ENCODE data around the gene DSG1. TPM values are rescaled to one million over a fixed set of nuclear protein-coding genes. Genes with fewer than 3 reads are reported as not detected.

DSG1 gene
- total and polyA plus RNA-seq, 7 experiments from 2014 or later, result not detected

- ATAC-seq (no peak), DNase-seq (no peak)
- Mint-ChIP-seq H3K27me3 (no peaks in the 10 kb centered on the region), H3K9me3 (peaks cover 0 to 3% (median 0%) of the 10 kb centered on the region in 11 donors), H3K4me1 (no peaks in the 10 kb centered on the region), H3K4me3 (no peak overlapping the region), H3K27ac (no peak overlapping the region), H3K36me3 (no peaks in the 10 kb centered on the region)
- CTCF ChIA-PET, result no interaction called here
- intact Hi-C loops (cut with micrococcal nuclease), result no loop called here
- Histone ChIP-seq H3K27ac (ENCODE audit: low read depth, low read length) (no peak overlapping the region), H3K4me3 (ENCODE audit: low read length) (no peak overlapping the region), H3K9me3 (ENCODE audit: control insufficient read depth in 2 of 3, low read length in 3 of 3) (no peaks in the 10 kb centered on the region), H3K36me3 (ENCODE audit: control insufficient read depth in 2 of 3, insufficient read depth in 3 of 3, low read length in 3 of 3) (no peaks in the 10 kb centered on the region), H3K27me3 (ENCODE audit: control insufficient read depth in 2 of 2, insufficient read depth in 2 of 2, low read length in 2 of 2) (no peaks in the 10 kb centered on the region), H3K4me1 (ENCODE audit: control insufficient read depth in 2 of 2, insufficient read depth in 2 of 2, low read length in 2 of 2) (no peaks in the 10 kb centered on the region)
- POLR2A ChIA-PET, result no interaction called here
These were observed 85.4 kb downstream of the DSG1 start for GRCh38 chr18:31403409-31403808.

Other genes with a start within 250 kb of the DSG1 start
- gene DSC2, start 215.7 kb upstream of the DSG1 start, total RNA-seq, result under 1 TPM in 3 of 5 experiments, not detected in 2; 0.08 to 0.86 (median 0.42) TPM
- gene DSC2, start 215.7 kb upstream of the DSG1 start, polyA plus RNA-seq, result not detected
- gene DSC1, start 155.3 kb upstream of the DSG1 start, total RNA-seq, result 10 to 100 TPM in 2 of 5 experiments, 1 to 10 TPM in 2, not detected in 1; 3.1 to 13.6 (median 7.9) TPM
- gene DSC1, start 155.3 kb upstream of the DSG1 start, polyA plus RNA-seq, result 10 to 100 TPM in 1 of 2 donors, 1 to 10 TPM in 1; 4.9 to 16.2 TPM
- not detected for gene DSG4, start 58.6 kb downstream of the DSG1 start, total RNA-seq
- not detected for gene DSG4, start 58.6 kb downstream of the DSG1 start, polyA plus RNA-seq
- not detected for gene DSG3, start 129.6 kb downstream of the DSG1 start, total RNA-seq
- not detected for gene DSG3, start 129.6 kb downstream of the DSG1 start, polyA plus RNA-seq
- gene DSG2, start 180.0 kb downstream of the DSG1 start, total RNA-seq, result under 1 TPM; 0.13 to 0.53 (median 0.29) TPM
- under 1 TPM; 0.54 to 0.56 TPM for gene DSG2, start 180.0 kb downstream of the DSG1 start, polyA plus RNA-seq